HG03135 (cell line): Measurements from ENCODE around the gene ZNF528.
A peak's percentile ranks its signal among the peaks of the same experiment; 100 is the strongest.

ENCODE experiments used
- ATAC-seq: cut with Tn5 transposase; IDR thresholded peaks from one replicate; pipeline ENCODE4 v1.9.1; 2021; ENCODE audit warnings: mild to moderate bottlenecking, moderate library complexity; ENCODE audit not compliant: unreplicated experiment

Gene ZNF528

GRCh38 chr19:52397310-52398080, at the start of gene ZNF528:
ZNF528 (plus strand) TSS chr19:52397849; CDS start chr19:52402014, 4,165 bp downstream.
- peak; percentile 92 for ATAC-seq

GRCh38 chr19:52351512-52351911, 46.1 kb upstream of the ZNF528 start:
- no peak for ATAC-seq

GRCh38 chr19:52366414-52366824, 31.2 kb upstream of the ZNF528 start:
- no peak for ATAC-seq

- ATAC-seq, result peak; percentile 76
Measured at GRCh38 chr19:52369559-52370340, 27.9 kb upstream of the ZNF528 start, which contains the start of gene ZNF880. ZNF880 (plus strand) TSS chr19:52369923; CDS start chr19:52369966, 43 bp downstream.

- no peak for ATAC-seq
Measured at GRCh38 chr19:52370341-52370710, 27.3 kb upstream of the ZNF528 start.

GRCh38 chr19:52391135-52391534, 6.5 kb upstream of the ZNF528 start:
- no peak for ATAC-seq

- ATAC-seq, result no peak
Measured at GRCh38 chr19:52398081-52398441, 412 bp downstream of the ZNF528 start.

GRCh38 chr19:52410276-52410675, 12.6 kb downstream of the ZNF528 start:
- ATAC-seq, result no peak

- ATAC-seq, result no peak
Measured at GRCh38 chr19:52415711-52416110, 18.1 kb downstream of the ZNF528 start.

GRCh38 chr19:52428937-52429336, 31.3 kb downstream of the ZNF528 start, which contains the start of gene ZNF534:
ZNF534 (plus strand) TSS chr19:52429148; CDS start chr19:52431475, 2,327 bp downstream.
- no peak for ATAC-seq

- no peak for ATAC-seq
Measured at GRCh38 chr19:52442179-52442578, 44.5 kb downstream of the ZNF528 start.

GRCh38 chr19:52444506-52444905, 46.9 kb downstream of the ZNF528 start:
- ATAC-seq, result no peak

- no peak for ATAC-seq
Measured at GRCh38 chr19:52451241-52451640, 53.6 kb downstream of the ZNF528 start.

GRCh38 chr19:52453324-52454094, 55.9 kb downstream of the ZNF528 start, which contains the start of gene ZNF578:
ZNF578 (plus strand) TSS chr19:52453553; CDS start chr19:52501846, 48,293 bp downstream.
- no peak for ATAC-seq

- no peak for ATAC-seq
Measured at GRCh38 chr19:52464798-52465470, 67.3 kb downstream of the ZNF528 start.
